ENCODE data around the gene REEP2. TPM values are rescaled to one million over a fixed set of nuclear protein-coding genes. Genes with fewer than 3 reads are reported as not detected.
A peak's percentile ranks its signal among the peaks of the same experiment; 100 is the strongest.

The REEP2 gene
- total and polyA plus RNA-seq, 8 donors: 0.52 to 2.5 (median 1.9) TPM

GRCh38 chr5:138459311-138459933 is 20.6 kb downstream of the REEP2 start:
- no peak for ATAC-seq
- Histone ChIP-seq H3K4me1 (peaks cover 8 to 27% of the 10 kb centered on the region in 2 donors), H3K9me3 (no peaks in the 10 kb centered on the region), H3K27me3 (no peaks in the 10 kb centered on the region), H3K27ac (no peak overlapping the region), H3K4me3 (no peak overlapping the region), H3K36me3 (no peaks in the 10 kb centered on the region)
- intact Hi-C loops (cut with DNase I): no loop called here
- TF ChIP-seq CTCF (IDR thresholded peaks at IDR 0.05): no peak
- peak in 1 of 4 donors; percentile 71 for DNase-seq

GRCh38 chr5:138460032-138460693 is 21.3 kb downstream of the REEP2 start:
- DNase-seq: no peak
- Histone ChIP-seq H3K4me3 (no peak overlapping the region), H3K9me3 (no peaks in the 10 kb centered on the region), H3K4me1 (peaks cover 8 to 27% of the 10 kb centered on the region in 2 donors), H3K27ac (no peak overlapping the region), H3K27me3 (no peaks in the 10 kb centered on the region), H3K36me3 (no peaks in the 10 kb centered on the region)
- no peak for TF ChIP-seq CTCF (IDR thresholded peaks at IDR 0.05)
- intact Hi-C loops (cut with DNase I): no loop called here
- ATAC-seq: no peak

- Histone ChIP-seq H3K4me3 (no peak overlapping the region), H3K27ac (no peak overlapping the region), H3K27me3 (peaks cover 0 to 8% of the 10 kb centered on the region in 2 donors), H3K9me3 (no peaks in the 10 kb centered on the region), H3K36me3 (no peaks in the 10 kb centered on the region), H3K4me1 (peaks cover 14 to 36% of the 10 kb centered on the region in 2 donors)
- intact Hi-C loops (cut with DNase I): no loop called here
- TF ChIP-seq CTCF (IDR thresholded peaks at IDR 0.05): no peak
- no peak for ATAC-seq
- DNase-seq: no peak
These were observed 22.7 kb downstream of the REEP2 start for GRCh38 chr5:138461343-138462125.

GRCh38 chr5:138463419-138464007 is 24.7 kb downstream of the REEP2 start:
- intact Hi-C loops (cut with DNase I): no loop called here
- no peak for TF ChIP-seq CTCF (IDR thresholded peaks at IDR 0.05)
- peak overlapping the region; percentile 84 for H3K4me3 ChIP-seq
- H3K27ac ChIP-seq: peak overlapping the region; percentile 95 to 99
- peaks cover 24 to 49% of the 10 kb centered on the region in 2 donors for H3K4me1 ChIP-seq
- H3K36me3 ChIP-seq: peaks cover 0 to 18% of the 10 kb centered on the region in 2 donors
- ATAC-seq (peak; percentile 7), DNase-seq (peak in 1 of 4 donors; percentile 51)
- H3K27me3 ChIP-seq: peaks cover 0 to 8% of the 10 kb centered on the region in 2 donors
- H3K9me3 ChIP-seq: no peaks in the 10 kb centered on the region
